Neuronal stem cell (in vitro differentiated cells): ENCODE results near the gene NCBP2.

Experiments used
- DNase-seq: peaks from one replicate; pipeline ENCODE4 v3.0.0-alpha.2; 2013; ENCODE audit warnings: low spot score
- H2AFZ ChIP-seq: one replicate; pipeline ENCODE4 v1.6.1; 2013; ENCODE audit warnings: mild to moderate bottlenecking, low read length, inconsistent platforms
- H2AK5ac ChIP-seq: 2 replicates; pipeline ENCODE4 v1.6.1; 2013; ENCODE audit warnings: low read depth, mild to moderate bottlenecking, inconsistent platforms, low read length, moderate library complexity, mixed read lengths
- H2BK120ac ChIP-seq: 2 replicates; pipeline ENCODE4 v1.6.1; 2013; ENCODE audit warnings: low read depth, mild to moderate bottlenecking, inconsistent platforms, low read length, moderate library complexity, mixed read lengths
- H2BK12ac ChIP-seq: one replicate; pipeline ENCODE4 v1.6.1; 2013; ENCODE audit warnings: low read length, inconsistent platforms
- H2BK15ac ChIP-seq: 2 replicates; pipeline ENCODE4 v1.6.1; 2013; ENCODE audit warnings: mild to moderate bottlenecking, low read length, inconsistent platforms, mixed read lengths
- H2BK5ac ChIP-seq: one replicate; pipeline ENCODE4 v1.6.1; 2013; ENCODE audit warnings: inconsistent platforms, mild to moderate bottlenecking, low read length, moderate library complexity
- H3K14ac ChIP-seq: one replicate; pipeline ENCODE4 v1.6.1; 2013; ENCODE audit warnings: low read length, inconsistent platforms
- H3K18ac ChIP-seq: 2 replicates; pipeline ENCODE4 v1.6.1; 2013; ENCODE audit warnings: low read length, inconsistent platforms
- H3K23ac ChIP-seq: 2 replicates; pipeline ENCODE4 v1.6.1; 2013; ENCODE audit warnings: low read depth, mild to moderate bottlenecking, mixed read lengths, low read length, inconsistent platforms; ENCODE audit not compliant: poor library complexity
- H3K27ac ChIP-seq: replicated peaks from 3 replicates; pipeline ENCODE4 v1.5.1; 2013; ENCODE audit warnings: low read length, inconsistent platforms
- H3K27me3 ChIP-seq, 3 experiments: 2 replicates each; pipeline ENCODE4 v1.6.1; 2013; ENCODE audit warnings: low read length in 3 of 3, mild to moderate bottlenecking in 2 of 3, inconsistent platforms in 1 of 3, low read depth in 1 of 3, mixed read lengths in 1 of 3, moderate library complexity in 1 of 3; ENCODE audit not compliant: control insufficient read depth in 3 of 3, insufficient read depth in 3 of 3
- H3K36me3 ChIP-seq, 2 donors: replicated peaks in 1 of 2; 2 replicates each; pipeline ENCODE4 v1.6.1; 2013; ENCODE audit warnings: low read length in 2 of 2; ENCODE audit not compliant: control insufficient read depth in 2 of 2, insufficient read depth in 2 of 2
- H3K4ac ChIP-seq: 2 replicates; pipeline ENCODE4 v1.6.1; 2013; ENCODE audit warnings: inconsistent platforms, mild to moderate bottlenecking, low read length, moderate library complexity
- H3K4me1 ChIP-seq, 2 donors: 1 replicate in 1 of 2; 2 replicates in 1 of 2; pipeline ENCODE4 v1.6.1; 2013; ENCODE audit warnings: low read length in 2 of 2, low read depth in 1 of 2; ENCODE audit not compliant: control insufficient read depth in 2 of 2, insufficient read depth in 1 of 2
- H3K4me2 ChIP-seq: one replicate; pipeline ENCODE4 v1.6.1; 2013; ENCODE audit warnings: mild to moderate bottlenecking, low read length, inconsistent platforms; ENCODE audit not compliant: insufficient read depth, poor library complexity, severe bottlenecking
- H3K4me3 ChIP-seq, 2 donors: 2 replicates each; pipeline ENCODE4 v1.5.1; 2013; ENCODE audit warnings: low read length in 2 of 2, mild to moderate bottlenecking in 2 of 2, inconsistent platforms in 1 of 2, moderate library complexity in 1 of 2
- H3K79me1 ChIP-seq: one replicate; pipeline ENCODE4 v1.6.1; 2013; ENCODE audit warnings: low read depth, mild to moderate bottlenecking, inconsistent platforms, low read length, moderate library complexity
- H3K9ac ChIP-seq: one replicate; pipeline ENCODE4 v1.6.1; 2013; ENCODE audit warnings: mild to moderate bottlenecking, low read depth, low read length, inconsistent platforms; ENCODE audit not compliant: poor library complexity
- H3K9me3 ChIP-seq, 2 donors: replicated peaks in 1 of 2; 2 replicates each; pipeline versions ENCODE3 to v1.6.1; 2013; ENCODE audit warnings: low read length in 2 of 2, mild to moderate bottlenecking in 2 of 2, inconsistent platforms in 1 of 2, low read depth in 1 of 2, mixed read lengths in 1 of 2, moderate library complexity in 1 of 2; ENCODE audit not compliant: control insufficient read depth in 2 of 2, insufficient read depth in 1 of 2
- H4K8ac ChIP-seq: one replicate; pipeline ENCODE4 v1.6.1; 2013; ENCODE audit warnings: low read depth, mild to moderate bottlenecking, inconsistent platforms, low read length, moderate library complexity
- H4K91ac ChIP-seq: one replicate; pipeline ENCODE4 v1.6.1; 2013; ENCODE audit warnings: low read length, low read depth, mild to moderate bottlenecking, inconsistent platforms; ENCODE audit not compliant: poor library complexity
- WGBS, 2 donors: extraction: QIAGEN DNeasy Blood & Tissue Kit; methylation state at CpG; one replicate each; pipeline ENCODE4 v1.1.7; 2013; ENCODE audit warnings: missing lambda C conversion rate in 2 of 2, mixed read lengths in 1 of 2; ENCODE audit not compliant: insufficient read length in 2 of 2, insufficient replicate concordance in 1 of 2; ENCODE audit errors: extremely low coverage in 2 of 2; 5-methylcytosine and 5-hydroxymethylcytosine counted together

NCBP2 gene

GRCh38 chr3:196985954-196986885, 43.9 kb upstream of the NCBP2 start:
- Histone ChIP-seq H4K91ac (no peak overlapping the region), H2BK15ac (no peak overlapping the region), H3K9me3 (peaks cover 0 to 3% of the 10 kb centered on the region in 2 donors), H2BK5ac (no peak overlapping the region), H3K23ac (no peak overlapping the region), H3K27me3 (peaks cover 0 to 5% (median 0%) of the 10 kb centered on the region in 3 experiments), H3K27ac (no peak overlapping the region), H3K36me3 (no peaks in the 10 kb centered on the region), H2BK12ac (no peak overlapping the region), H3K4me2 (no peak overlapping the region), H3K18ac (no peak overlapping the region), H4K8ac (no peak overlapping the region), H2BK120ac (no peak overlapping the region), H3K9ac (no peak overlapping the region), H2AFZ (no peak overlapping the region), H2AK5ac (no peak overlapping the region), H3K4ac (no peak overlapping the region), H3K4me3 (no peak overlapping the region), H3K79me1 (no peaks in the 10 kb centered on the region), H3K14ac (no peak overlapping the region), H3K4me1 (peaks cover 0 to 5% of the 10 kb centered on the region in 2 donors)
- WGBS, 2 donors, result no CpG with 5 or more reads among the region's 9 CpGs
- no peak for DNase-seq

- Histone ChIP-seq H3K4me3 (no peak overlapping the region), H2AFZ (no peak overlapping the region), H2BK15ac (no peak overlapping the region), H2AK5ac (no peak overlapping the region), H3K4me2 (no peak overlapping the region), H3K18ac (no peak overlapping the region), H3K79me1 (no peaks in the 10 kb centered on the region), H3K36me3 (no peaks in the 10 kb centered on the region), H4K8ac (no peak overlapping the region), H3K9me3 (peaks cover 0 to 3% of the 10 kb centered on the region in 2 donors), H3K27ac (no peak overlapping the region), H2BK120ac (no peak overlapping the region), H2BK12ac (no peak overlapping the region), H3K4ac (no peak overlapping the region), H4K91ac (no peak overlapping the region), H3K9ac (no peak overlapping the region), H3K23ac (no peak overlapping the region), H3K27me3 (peaks cover 0 to 5% (median 0%) of the 10 kb centered on the region in 3 experiments), H2BK5ac (no peak overlapping the region), H3K4me1 (peaks cover 0 to 5% of the 10 kb centered on the region in 2 donors), H3K14ac (no peak overlapping the region)
- no peak for DNase-seq
- WGBS, 2 donors, result no CpG with 5 or more reads among the region's 6 CpGs
Measured at GRCh38 chr3:196985298-196985697, 43.0 kb upstream of the NCBP2 start.

GRCh38 chr3:196983186-196983585, 40.9 kb upstream of the NCBP2 start:
- Histone ChIP-seq H3K79me1 (no peaks in the 10 kb centered on the region), H2AK5ac (no peak overlapping the region), H3K4me3 (no peak overlapping the region), H3K27ac (no peak overlapping the region), H2AFZ (no peak overlapping the region), H2BK120ac (no peak overlapping the region), H4K91ac (no peak overlapping the region), H2BK15ac (no peak overlapping the region), H2BK12ac (no peak overlapping the region), H3K4me2 (no peak overlapping the region), H3K4ac (no peak overlapping the region), H3K9me3 (peaks cover 0 to 3% of the 10 kb centered on the region in 2 donors), H3K9ac (no peak overlapping the region), H3K4me1 (peaks cover 2 to 4% of the 10 kb centered on the region in 2 donors), H3K27me3 (peaks cover 0 to 5% (median 0%) of the 10 kb centered on the region in 3 experiments), H3K23ac (no peak overlapping the region), H3K36me3 (no peaks in the 10 kb centered on the region), H4K8ac (no peak overlapping the region), H2BK5ac (no peak overlapping the region), H3K14ac (no peak overlapping the region), H3K18ac (no peak overlapping the region)
- no peak for DNase-seq
- no CpG with 5 or more reads among the region's 1 CpG for WGBS, 2 donors

GRCh38 chr3:196981657-196982056, 39.3 kb upstream of the NCBP2 start:
- Histone ChIP-seq H3K9ac (no peak overlapping the region), H3K9me3 (peaks cover 0 to 3% of the 10 kb centered on the region in 2 donors), H2BK12ac (no peak overlapping the region), H2BK120ac (no peak overlapping the region), H3K14ac (no peak overlapping the region), H4K8ac (no peak overlapping the region), H3K23ac (no peak overlapping the region), H4K91ac (no peak overlapping the region), H3K79me1 (no peaks in the 10 kb centered on the region), H3K18ac (no peak overlapping the region), H3K4me3 (no peak overlapping the region), H2BK15ac (no peak overlapping the region), H3K27me3 (no peaks in the 10 kb centered on the region), H3K36me3 (no peaks in the 10 kb centered on the region), H2AFZ (no peak overlapping the region), H3K4me2 (no peak overlapping the region), H2BK5ac (no peak overlapping the region), H3K27ac (no peak overlapping the region), H3K4me1 (peaks cover 0 to 4% of the 10 kb centered on the region in 2 donors), H3K4ac (no peak overlapping the region), H2AK5ac (no peak overlapping the region)
- no CpG with 5 or more reads among the region's 13 CpGs for WGBS, 2 donors
- DNase-seq, result no peak
